ENCODE measurements around the gene MIDN.

Gene MIDN

GRCh38 chr19:1217366-1217765, 31.0 kb upstream of the MIDN start:
- no peak for DNase-seq (ENCODE audit: low spot score)
- no peak for TF ChIP-seq CTCF (IDR thresholded peaks at IDR 0.05; ENCODE audit: extremely low read depth, insufficient read depth, missing control alignments)
- in situ Hi-C loops (cut with MboI; ENCODE audit: low pct_unique_long_range_greater_than_20kb, low sequenced_read_pairs, unreplicated experiment) = no loop called here

GRCh38 chr19:1218751-1219567, 29.4 kb upstream of the MIDN start:
- TF ChIP-seq CTCF (IDR thresholded peaks at IDR 0.05; ENCODE audit: extremely low read depth, insufficient read depth, missing control alignments) = no peak
- in situ Hi-C loops (cut with MboI; ENCODE audit: low pct_unique_long_range_greater_than_20kb, low sequenced_read_pairs, unreplicated experiment) = no loop called here
- no peak for DNase-seq (ENCODE audit: low spot score)

GRCh38 chr19:1219786-1220476, 28.5 kb upstream of the MIDN start:
- DNase-seq (ENCODE audit: low spot score) = no peak
- in situ Hi-C loops (cut with MboI; ENCODE audit: low pct_unique_long_range_greater_than_20kb, low sequenced_read_pairs, unreplicated experiment) = no loop called here
- no peak for TF ChIP-seq CTCF (IDR thresholded peaks at IDR 0.05; ENCODE audit: extremely low read depth, insufficient read depth, missing control alignments)

- TF ChIP-seq CTCF (IDR thresholded peaks at IDR 0.05; ENCODE audit: extremely low read depth, insufficient read depth, missing control alignments) = no peak
- no peak for DNase-seq (ENCODE audit: low spot score)
- in situ Hi-C loops (cut with MboI; ENCODE audit: low pct_unique_long_range_greater_than_20kb, low sequenced_read_pairs, unreplicated experiment) = no loop called here
Measured at GRCh38 chr19:1220477-1220930, 27.9 kb upstream of the MIDN start.

GRCh38 chr19:1220976-1221903, 27.1 kb upstream of the MIDN start:
- in situ Hi-C loops (cut with MboI; ENCODE audit: low pct_unique_long_range_greater_than_20kb, low sequenced_read_pairs, unreplicated experiment) = no loop called here
- DNase-seq (ENCODE audit: low spot score) = no peak
- TF ChIP-seq CTCF (IDR thresholded peaks at IDR 0.05; ENCODE audit: extremely low read depth, insufficient read depth, missing control alignments) = peak; percentile 57

- DNase-seq (ENCODE audit: low spot score) = no peak
- no peak for TF ChIP-seq CTCF (IDR thresholded peaks at IDR 0.05; ENCODE audit: extremely low read depth, insufficient read depth, missing control alignments)
- in situ Hi-C loops (cut with MboI; ENCODE audit: low pct_unique_long_range_greater_than_20kb, low sequenced_read_pairs, unreplicated experiment) = no loop called here
Measured at GRCh38 chr19:1221904-1222255, 26.5 kb upstream of the MIDN start.
